Spleen (tissue), 11 donors: Measurements from ENCODE around the gene RUFY3. TPM values are rescaled to one million over a fixed set of nuclear protein-coding genes. Genes with fewer than 3 reads are reported as not detected.
A peak's percentile ranks its signal among the peaks of the same experiment; 100 is the strongest.

Source experiments
- DNase-seq: peaks from one replicate; pipeline ENCODE4 v3.0.0-alpha.2; 2020
- H3K27ac ChIP-seq, 8 donors: fragments of 200-600 bp; sonication (generic) in 7 of 8; 1 replicate in 4 of 8; 2 replicates in 4 of 8; pipeline versions ENCODE4 v1.5.0 to v1.8.0; 2016 to 2021; ENCODE audit warnings: inconsistent platforms in 4 of 8, mild to moderate bottlenecking in 4 of 8, moderate library complexity in 1 of 8
- H3K27me3 ChIP-seq, 7 donors: fragments of 200-600 bp; sonication (generic) in 6 of 7; replicated peaks in 1 of 7; 1 replicate in 4 of 7; 2 replicates in 3 of 7; pipeline versions ENCODE4 v1.5.0 to v1.8.0; 2016 to 2021; ENCODE audit warnings: inconsistent platforms in 3 of 7, mild to moderate bottlenecking in 1 of 7
- H3K36me3 ChIP-seq, 6 donors: fragments of 200-600 bp; sonication (generic) in 5 of 6; 1 replicate in 4 of 6; 2 replicates in 2 of 6; pipeline versions ENCODE4 v1.5.0 to v1.8.0; 2016 to 2021; ENCODE audit warnings: inconsistent platforms in 2 of 6
- H3K4me1 ChIP-seq, 6 donors: fragments of 200-600 bp; sonication (generic) in 5 of 6; 1 replicate in 3 of 6; 2 replicates in 3 of 6; pipeline versions ENCODE4 v1.5.0 to v1.8.0; 2016 to 2021; ENCODE audit warnings: inconsistent platforms in 3 of 6
- H3K4me3 ChIP-seq, 8 donors: fragments of 200-600 bp; sonication (generic) in 7 of 8; 1 replicate in 4 of 8; 2 replicates in 4 of 8; pipeline versions ENCODE4 v1.5.0 to v1.8.0; 2016 to 2021; ENCODE audit warnings: inconsistent platforms in 4 of 8, mild to moderate bottlenecking in 4 of 8, moderate library complexity in 2 of 8
- H3K9me3 ChIP-seq, 8 donors: fragments of 200-600 bp; sonication (generic) in 7 of 8; 1 replicate in 4 of 8; 2 replicates in 4 of 8; pipeline versions ENCODE4 v1.5.0 to v1.8.0; 2016 to 2021; ENCODE audit warnings: inconsistent platforms in 4 of 8
- POLR2A ChIP-seq, 3 donors: fragments of 450-650 bp; IDR thresholded peaks; one replicate each; pipeline ENCODE4 v1.5.1; 2017; ENCODE audit warnings: antibody characterized with exemption in 3 of 3, mild to moderate bottlenecking in 1 of 3
- POLR2AphosphoS5 ChIP-seq, 3 donors: sonication (generic); formaldehyde crosslinking; IDR thresholded peaks; one replicate each; pipeline ENCODE4 v1.5.1; 2017; ENCODE audit warnings: antibody characterized with exemption in 3 of 3
- WGBS, 5 donors: extraction: QIAGEN DNeasy Blood & Tissue Kit in 3 of 5; methylation state at CpG; one replicate each; pipeline versions ENCODE4 v1.1.5 to v1.1.7; 2013 to 2018; 5-methylcytosine and 5-hydroxymethylcytosine counted together
- intact Hi-C: fragments of 100-400 bp; cut with DNase I; formaldehyde crosslinking; loops from one replicate; pipeline ENCODE4 v1.15.0; 2023; ENCODE audit warnings: low total_unique reads
- polyA plus RNA-seq, 3 donors: library from polyadenylated mRNA; stranded (reverse); fragments of 200-250 nt; gene quantifications; one replicate each; pipeline ENCODE4 v1.2.1, GENCODE V29; 2013
- total RNA-seq, 7 donors: library from RNA; depleted of rRNA in 3 of 7; stranded (reverse); fragments of >200 nt in 3 of 7; fragmentation: NEBNext Ultra II Directional in 4 of 7; extraction: Animal tissue kit (Norgen Biotek cat#: 25700) in 4 of 7; gene quantifications; one replicate each; pipeline versions ENCODE4 v1.1.0 to v1.2.1, GENCODE V29; 2016 to 2021
- TF ChIP-seq, protein P1 (sequence below), 11 experiments: fragments of 200-600 bp in 7 of 11; fragments of 450-650 bp in 4 of 11; sonication (generic) in 4 of 11; IDR thresholded peaks in 8 of 11; conservative IDR thresholded peaks in 3 of 11; 1 replicate in 7 of 11; 2 replicates in 4 of 11; pipeline versions ENCODE4 v1.4.0 to v1.8.0; 2016 to 2021; ENCODE audit warnings: antibody characterized with exemption in 11 of 11, inconsistent platforms in 4 of 11, mild to moderate bottlenecking in 1 of 11
- donor health status: healthy with polysubstance abuse.
- donor health status: DM: no; HTN: no; CAD: no; lungs with moderate emphysema.
- donor health status: DM: no; HTN: no; CAD: no.
- donor health status: Bipolar disorder and iron deficiency.
- donor health status: healthy.
- donor health status: DM: no; HTN: no; CAD: no.
- donor health status: DM: yes; HTN: yes; CAD: no.

The RUFY3 gene
- total and polyA plus RNA-seq, 10 donors: 19.2 to 96.8 (median 76.2) TPM

- H3K9me3 ChIP-seq: no peaks in the 10 kb centered on the region
- H3K4me1 ChIP-seq: peaks cover 3 to 65% (median 16%) of the 10 kb centered on the region in 6 donors
- H3K4me3 ChIP-seq: peak overlapping the region in 1 of 8 donors; percentile 9
- WGBS, 5 donors: 84 to 92% (median 90%) methylated on average over 5 of the region's 5 CpGs
- no peaks in the 10 kb centered on the region for H3K36me3 ChIP-seq
- no peaks in the 10 kb centered on the region for H3K27me3 ChIP-seq
- no peak for TF ChIP-seq POLR2A (IDR thresholded peaks at IDR 0.05)
- TF ChIP-seq POLR2AphosphoS5 (IDR thresholded peaks at IDR 0.05): no peak
- TF ChIP-seq, protein P1, sequence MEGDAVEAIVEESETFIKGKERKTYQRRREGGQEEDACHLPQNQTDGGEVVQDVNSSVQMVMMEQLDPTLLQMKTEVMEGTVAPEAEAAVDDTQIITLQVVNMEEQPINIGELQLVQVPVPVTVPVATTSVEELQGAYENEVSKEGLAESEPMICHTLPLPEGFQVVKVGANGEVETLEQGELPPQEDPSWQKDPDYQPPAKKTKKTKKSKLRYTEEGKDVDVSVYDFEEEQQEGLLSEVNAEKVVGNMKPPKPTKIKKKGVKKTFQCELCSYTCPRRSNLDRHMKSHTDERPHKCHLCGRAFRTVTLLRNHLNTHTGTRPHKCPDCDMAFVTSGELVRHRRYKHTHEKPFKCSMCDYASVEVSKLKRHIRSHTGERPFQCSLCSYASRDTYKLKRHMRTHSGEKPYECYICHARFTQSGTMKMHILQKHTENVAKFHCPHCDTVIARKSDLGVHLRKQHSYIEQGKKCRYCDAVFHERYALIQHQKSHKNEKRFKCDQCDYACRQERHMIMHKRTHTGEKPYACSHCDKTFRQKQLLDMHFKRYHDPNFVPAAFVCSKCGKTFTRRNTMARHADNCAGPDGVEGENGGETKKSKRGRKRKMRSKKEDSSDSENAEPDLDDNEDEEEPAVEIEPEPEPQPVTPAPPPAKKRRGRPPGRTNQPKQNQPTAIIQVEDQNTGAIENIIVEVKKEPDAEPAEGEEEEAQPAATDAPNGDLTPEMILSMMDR (IDR thresholded peaks at IDR 0.05 in 8 of 11, conservative IDR thresholded peaks at IDR 0.05 in 3 of 11): no peak
- peak overlapping the region in 1 of 8 donors; percentile 10 for H3K27ac ChIP-seq
- intact Hi-C loops: no loop called here
- DNase-seq: no peak
Observed at GRCh38 chr4:70741867-70742658, 20.3 kb downstream of the RUFY3 start.

DNA sequence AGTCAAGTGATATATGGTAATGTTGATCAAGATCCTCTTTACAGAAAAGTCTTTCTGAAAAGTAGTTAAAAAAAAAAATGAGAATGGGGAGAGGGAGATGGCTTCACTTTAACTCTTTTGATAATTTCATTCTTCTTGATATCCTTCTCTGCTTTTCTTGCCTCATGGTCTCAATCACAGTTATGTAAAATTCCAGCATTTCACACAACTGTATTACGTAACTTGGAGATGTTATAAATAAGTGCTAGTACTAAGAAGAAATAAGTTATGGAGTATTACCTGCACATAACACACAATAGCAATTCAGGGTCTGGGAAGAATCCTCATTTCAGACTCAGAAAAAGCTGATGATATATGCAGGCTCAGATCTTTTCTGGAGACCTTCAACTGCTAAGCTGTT, 22.0 kb downstream of the RUFY3 start:
- 82 to 97% (median 88%) methylated on average over 1 of the region's 1 CpG for WGBS, 5 donors
- intact Hi-C loops: no loop called here
- Histone ChIP-seq H3K4me1 (peaks cover 0 to 52% (median 15%) of the 10 kb centered on the region in 6 donors), H3K36me3 (no peaks in the 10 kb centered on the region), H3K4me3 (no peak overlapping the region), H3K27ac (no peak overlapping the region), H3K27me3 (no peaks in the 10 kb centered on the region), H3K9me3 (no peaks in the 10 kb centered on the region)
- DNase-seq: no peak
- no peak for TF ChIP-seq POLR2A (IDR thresholded peaks at IDR 0.05)
- TF ChIP-seq, protein P1 (IDR thresholded peaks at IDR 0.05 in 8 of 11, conservative IDR thresholded peaks at IDR 0.05 in 3 of 11): no peak
- TF ChIP-seq POLR2AphosphoS5 (IDR thresholded peaks at IDR 0.05): no peak

GRCh38 chr4:70746179-70746839, 24.5 kb downstream of the RUFY3 start:
- Histone ChIP-seq H3K27me3 (no peaks in the 10 kb centered on the region), H3K36me3 (no peaks in the 10 kb centered on the region), H3K4me1 (peaks cover 0 to 48% (median 13%) of the 10 kb centered on the region in 6 donors), H3K9me3 (no peaks in the 10 kb centered on the region), H3K27ac (no peak overlapping the region), H3K4me3 (no peak overlapping the region)
- intact Hi-C loops: no loop called here
- TF ChIP-seq, protein P1 (IDR thresholded peaks at IDR 0.05 in 8 of 11, conservative IDR thresholded peaks at IDR 0.05 in 3 of 11): no peak
- TF ChIP-seq POLR2AphosphoS5 (IDR thresholded peaks at IDR 0.05) (no peak), POLR2A (IDR thresholded peaks at IDR 0.05) (no peak)
- 93 to 98% (median 95%) methylated on average over 9 of the region's 9 CpGs for WGBS, 5 donors
- no peak for DNase-seq

DNA sequence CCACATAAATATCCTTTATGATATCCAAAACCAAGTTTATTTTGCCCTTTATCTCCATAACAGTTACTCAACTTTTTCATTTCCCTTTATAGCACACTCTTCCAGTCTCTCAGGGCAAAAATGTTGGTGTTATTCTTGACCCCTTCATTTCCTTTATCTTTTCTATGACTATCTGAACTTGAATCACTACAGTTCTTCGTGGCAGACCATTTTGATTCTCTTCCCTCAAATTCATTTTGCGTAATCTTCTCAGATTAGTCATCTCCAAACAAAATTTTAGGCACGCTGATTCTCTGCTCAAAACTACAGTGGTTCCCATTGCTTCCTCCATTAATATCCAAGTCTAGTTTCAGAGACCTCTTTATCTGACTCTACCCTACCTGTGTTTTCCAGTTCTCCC, 26.1 kb downstream of the RUFY3 start:
- Histone ChIP-seq H3K4me3 (no peak overlapping the region), H3K27ac (no peak overlapping the region), H3K36me3 (no peaks in the 10 kb centered on the region), H3K27me3 (no peaks in the 10 kb centered on the region), H3K4me1 (peaks cover 0 to 38% (median 19%) of the 10 kb centered on the region in 6 donors), H3K9me3 (no peaks in the 10 kb centered on the region)
- 68 to 79% (median 79%) methylated on average over 3 of the region's 3 CpGs for WGBS, 5 donors
- intact Hi-C loops: no loop called here
- TF ChIP-seq, protein P1 (IDR thresholded peaks at IDR 0.05 in 8 of 11, conservative IDR thresholded peaks at IDR 0.05 in 3 of 11): no peak
- TF ChIP-seq POLR2AphosphoS5 (IDR thresholded peaks at IDR 0.05): no peak
- no peak for TF ChIP-seq POLR2A (IDR thresholded peaks at IDR 0.05)
- DNase-seq: no peak
